NCI-H2107 (cell line): ENCODE results near the gene ELMOD3.
"Not testable (repeated sequence)": the region's sequence is repeated elsewhere in the genome, so short reads cannot be mapped to it uniquely, and the experiment has no call there.

Source experiments
- DNase-seq: peaks from one replicate; lab custom pipeline; 2025; lab: John Stamatoyannopoulos, UW

Gene ELMOD3

DNA sequence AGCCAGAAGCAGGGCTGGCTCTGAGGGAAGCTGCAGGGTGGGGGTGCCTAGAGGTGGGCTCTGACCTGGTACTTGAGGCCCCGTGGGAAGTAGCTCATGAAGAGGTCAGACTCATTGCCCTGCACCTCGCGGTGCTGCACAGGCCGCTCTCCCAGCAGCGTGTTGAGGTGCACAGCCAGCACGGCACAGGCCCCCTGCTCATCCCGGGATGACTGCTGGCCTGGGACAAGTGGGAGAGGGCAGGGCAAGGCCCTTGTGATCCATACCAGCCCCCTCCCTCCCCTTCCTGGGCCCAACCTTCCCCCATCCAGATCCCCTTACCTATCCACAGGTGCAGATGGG lies 46.9 kb downstream of the ELMOD3 start:
- no peak for DNase-seq

GRCh38 chr2:85401844-85402243 lies 47.3 kb downstream of the ELMOD3 start:
- DNase-seq, result no peak

GRCh38 chr2:85405201-85406059 lies 50.9 kb downstream of the ELMOD3 start:
- DNase-seq, result no peak

DNA sequence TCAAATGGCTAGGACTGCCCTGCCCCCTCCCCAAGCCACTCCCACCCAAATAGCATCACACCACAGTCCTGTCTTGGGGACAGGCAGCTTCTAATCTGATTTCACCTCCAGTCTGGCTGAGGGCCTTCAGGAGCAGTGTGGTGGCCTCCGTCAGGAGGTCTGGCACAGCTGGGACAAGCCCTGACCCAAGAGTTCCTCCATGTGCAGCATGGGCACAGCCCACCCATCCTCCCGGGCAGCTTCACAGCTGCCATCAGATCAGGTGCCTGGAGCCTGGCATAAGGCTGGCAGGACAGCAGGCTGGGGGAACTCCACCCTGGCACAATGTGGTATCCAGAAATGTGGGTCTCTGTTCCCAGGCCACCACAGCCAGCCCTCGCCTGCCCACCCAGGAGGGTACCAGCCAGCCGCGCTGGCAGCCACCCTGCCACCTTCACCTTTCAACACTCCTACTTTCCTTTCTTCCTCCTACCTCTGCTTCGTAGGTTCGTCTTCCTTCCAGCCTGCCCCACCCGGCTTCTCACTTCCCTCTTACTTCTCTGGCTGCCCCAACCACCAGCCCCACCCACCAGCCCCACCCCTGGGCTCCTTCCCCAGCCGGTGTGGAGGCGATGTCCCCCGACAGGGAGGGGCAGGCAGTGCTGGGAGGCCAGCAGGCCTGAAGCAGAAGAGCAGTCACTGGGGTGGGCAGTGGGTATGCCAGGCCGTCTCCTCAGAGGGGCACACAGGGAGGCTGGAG lies 55.4 kb downstream of the ELMOD3 start, which contains the start of gene CAPG:
CAPG (minus strand) TSS at position 522 of the 739 bp plus-strand sequence. CDS start 8,221 bp downstream, outside the sequence.
- DNase-seq, result no peak

GRCh38 chr2:85410584-85411404 lies 56.2 kb downstream of the ELMOD3 start:
- DNase-seq, result no peak

DNA sequence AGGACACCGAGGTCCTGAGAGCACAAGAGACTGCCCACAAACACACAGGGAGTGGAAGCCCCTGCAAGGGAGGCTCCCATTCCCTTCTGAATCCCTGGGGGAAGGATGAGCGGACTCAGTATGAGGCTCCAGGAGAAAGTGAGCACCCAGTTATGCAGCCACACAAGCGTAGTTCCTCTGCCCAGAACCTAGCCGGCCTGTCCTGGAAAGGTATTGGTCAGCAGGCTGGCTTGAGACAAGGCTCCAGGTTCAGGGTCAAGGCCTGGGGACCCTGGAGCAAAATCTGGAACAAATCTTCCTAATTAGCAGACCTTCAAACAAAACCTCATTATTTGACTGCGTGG lies 56.8 kb downstream of the ELMOD3 start:
- DNase-seq, result no peak

DNA sequence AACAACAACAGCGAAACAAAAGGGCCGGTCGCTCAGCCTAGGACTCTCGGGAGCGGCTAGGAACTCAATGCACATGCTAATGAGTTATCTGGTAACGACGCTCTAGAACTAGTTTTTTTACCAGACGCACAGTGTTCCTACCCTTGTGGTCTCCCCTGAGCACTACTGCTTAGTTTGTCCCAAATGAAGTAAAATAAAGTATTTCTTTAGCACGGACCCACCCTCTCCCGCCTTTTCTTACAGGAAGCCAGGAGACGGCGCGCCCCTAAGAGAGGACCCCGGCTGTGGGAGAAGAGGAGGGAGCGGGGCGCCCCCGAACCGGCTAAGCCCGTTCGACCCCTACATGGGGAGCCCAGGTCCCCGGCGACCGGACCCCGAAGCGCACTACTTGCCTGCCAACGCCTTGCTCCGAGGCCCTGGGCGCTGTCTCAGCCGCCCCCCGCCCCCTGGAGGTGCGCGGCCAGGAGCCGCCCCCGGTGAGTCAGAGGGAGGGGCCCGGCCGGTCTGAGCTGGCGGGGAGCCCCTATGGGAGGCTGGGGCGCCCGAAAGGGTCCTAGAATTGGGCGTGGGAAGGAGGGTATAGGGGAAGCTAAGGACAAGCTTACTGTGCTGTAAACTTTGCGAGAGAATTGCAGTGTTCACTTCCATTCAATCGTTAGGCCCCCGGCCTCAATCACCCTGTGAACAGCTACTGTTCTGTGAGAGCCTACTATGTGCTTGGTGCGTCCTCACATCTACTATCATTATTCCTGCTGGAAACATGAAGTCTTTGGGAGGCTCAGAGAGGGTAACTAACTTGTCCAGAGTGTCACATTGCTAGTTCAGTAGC lies 59.2 kb downstream of the ELMOD3 start:
- no peak for DNase-seq

DNA sequence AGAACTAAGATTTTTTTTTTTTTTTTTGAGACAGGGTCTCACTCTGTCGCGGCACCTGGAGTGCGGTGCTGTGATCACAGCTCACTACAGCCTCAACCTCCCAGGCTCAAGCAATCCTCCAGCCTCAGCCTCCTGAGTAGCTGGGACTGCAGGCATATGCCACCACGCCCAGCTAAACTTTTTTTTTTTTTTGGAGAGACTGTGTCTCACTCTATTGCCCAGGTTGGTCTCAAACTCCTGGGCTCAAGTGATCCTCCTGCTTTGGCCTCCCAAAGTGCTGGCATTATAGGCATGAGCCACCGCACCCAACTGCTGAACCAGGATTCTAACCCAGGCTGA lies 59.8 kb downstream of the ELMOD3 start:
- not testable (repeated sequence) for DNase-seq

- DNase-seq, result no peak
These were observed 60.4 kb downstream of the ELMOD3 start for GRCh38 chr2:85414761-85415553.

GRCh38 chr2:85415980-85416650 lies 61.5 kb downstream of the ELMOD3 start:
- DNase-seq, result no peak

- peak; percentile 60 for DNase-seq
These were observed 63.8 kb downstream of the ELMOD3 start, which contains the start of gene SH2D6 for GRCh38 chr2:85418132-85419008. SH2D6 (plus strand) TSS chr2:85418714; CDS start chr2:85429466, 10,752 bp downstream.

DNA sequence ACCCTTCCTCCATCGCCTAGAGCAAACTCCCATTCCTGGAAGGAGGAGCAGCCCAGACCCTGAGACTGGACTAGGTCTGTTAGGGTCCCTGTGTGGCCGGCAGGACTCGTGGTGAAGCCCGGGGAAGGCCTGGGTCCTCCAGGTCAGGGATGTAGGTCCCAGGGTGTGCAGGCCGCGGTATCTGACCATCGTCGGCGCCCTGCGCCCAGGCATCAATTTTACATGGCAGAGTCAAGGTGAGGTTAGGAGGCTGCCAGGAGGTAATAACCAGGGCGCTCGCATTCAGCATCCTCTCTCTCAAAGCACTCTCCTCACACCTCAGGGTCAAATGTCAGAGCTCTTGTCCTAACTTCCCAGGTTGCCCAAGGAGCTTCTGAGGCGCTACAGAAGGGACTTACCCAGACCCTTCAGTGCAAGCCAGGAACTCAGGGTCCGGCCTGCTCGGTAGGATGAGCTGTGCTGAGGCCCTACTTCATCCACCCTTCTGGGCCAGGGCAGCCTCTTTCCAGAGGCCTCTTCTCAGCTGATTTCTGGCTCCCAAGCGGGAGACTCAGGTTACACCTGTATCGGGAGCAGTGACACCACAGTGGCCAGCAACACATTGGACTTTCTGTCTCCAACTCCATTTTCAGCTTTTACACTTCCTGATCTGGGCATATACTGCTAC lies 64.6 kb downstream of the ELMOD3 start:
- DNase-seq, result no peak

GRCh38 chr2:85420536-85421259 lies 66.1 kb downstream of the ELMOD3 start:
- peak; percentile 79 for DNase-seq

DNA sequence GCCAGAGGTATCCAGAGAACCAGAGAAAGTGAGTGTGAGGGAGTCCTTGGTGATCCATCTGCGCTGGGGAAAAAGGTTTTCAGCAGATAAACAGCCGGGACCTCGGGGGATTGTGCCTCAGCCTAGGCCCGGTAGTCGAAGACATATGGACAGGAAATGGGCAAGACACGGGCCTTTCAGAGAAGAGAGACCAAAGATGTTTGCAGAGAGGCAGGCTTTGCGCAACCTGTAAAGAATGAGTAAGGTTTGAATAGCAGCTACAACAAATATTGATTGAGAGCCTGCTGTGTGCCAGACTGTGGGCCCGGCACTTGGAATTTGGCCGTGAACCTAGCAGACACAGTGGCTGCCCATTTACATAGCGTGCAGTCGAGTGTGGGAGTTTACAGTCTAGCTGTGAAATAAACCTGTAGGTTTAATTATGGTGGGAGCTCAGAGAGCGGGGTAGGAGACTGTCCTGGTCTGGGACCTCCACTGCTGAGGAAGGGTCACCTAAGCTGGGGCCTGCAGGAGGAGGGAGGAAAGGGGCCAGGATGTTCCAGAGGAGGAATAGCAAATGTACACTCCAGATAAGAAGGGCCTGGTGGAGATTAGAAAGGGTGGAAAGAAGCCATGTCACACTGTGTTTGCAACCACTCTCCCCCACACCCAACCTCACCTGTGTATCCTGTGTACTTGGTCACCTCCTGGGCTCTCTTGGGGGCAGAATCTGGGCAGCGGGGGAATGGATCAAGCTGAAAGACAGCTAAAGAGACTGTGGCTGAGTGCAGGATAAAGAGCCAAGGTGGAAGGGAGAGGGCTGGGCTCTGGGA lies 66.9 kb downstream of the ELMOD3 start:
- DNase-seq, result no peak

DNA sequence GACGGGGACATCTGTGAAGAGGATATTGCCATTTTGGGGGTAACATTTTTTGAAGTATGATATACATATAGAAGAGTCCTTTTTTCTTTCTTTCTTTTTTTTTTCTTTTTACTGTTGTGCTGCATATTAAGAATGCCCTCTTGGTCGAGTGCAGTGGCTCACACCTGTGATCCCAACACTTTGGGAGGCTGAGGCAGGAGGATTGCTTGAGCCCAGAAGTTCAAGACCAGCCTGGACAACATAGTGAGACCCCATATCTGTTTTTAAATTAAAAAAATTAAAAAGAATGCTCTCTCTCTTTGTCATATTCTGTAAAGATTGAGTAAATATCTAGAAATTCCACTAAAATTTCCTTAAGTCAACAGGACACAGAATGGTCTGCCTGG lies 67.5 kb downstream of the ELMOD3 start:
- DNase-seq, result no peak

DNA sequence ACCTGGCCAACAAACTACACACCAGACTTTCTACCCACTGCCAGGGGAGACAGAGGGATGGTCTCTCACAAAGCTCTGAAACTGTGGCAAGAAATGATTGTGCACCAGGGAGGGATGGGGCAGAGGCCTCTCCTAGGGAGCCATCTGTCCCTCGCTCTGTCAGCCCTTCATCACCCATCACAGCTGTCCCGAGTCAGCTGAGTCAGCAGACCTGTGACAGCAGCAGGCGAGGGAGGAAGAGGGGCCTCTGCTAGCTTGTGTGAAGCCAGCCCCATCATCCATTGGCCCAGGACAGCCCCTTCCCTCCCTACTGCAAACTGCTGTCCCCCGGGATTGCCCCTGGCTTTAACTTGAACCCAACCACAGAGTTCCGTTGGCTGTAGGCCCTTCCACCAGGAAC lies 69.0 kb downstream of the ELMOD3 start:
- DNase-seq, result no peak

DNA sequence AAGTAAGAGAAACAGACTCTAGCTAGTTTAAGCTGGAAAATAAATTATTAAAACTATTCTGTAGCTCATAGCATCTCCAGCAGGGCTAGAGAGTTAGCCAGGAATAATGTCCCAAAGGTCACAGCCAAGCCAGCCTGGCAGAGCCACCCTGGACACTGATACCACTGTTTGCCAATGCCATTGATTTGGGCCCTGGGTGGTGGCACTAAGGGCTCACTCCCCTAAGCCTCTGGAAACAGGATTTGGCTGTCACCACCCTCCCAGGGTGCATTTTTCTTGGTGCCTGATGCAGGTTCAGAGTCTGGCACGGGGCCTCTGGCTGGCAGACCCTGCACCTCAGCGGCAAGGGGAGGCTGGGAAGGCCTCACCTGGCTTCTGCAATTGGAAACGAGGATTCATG lies 71.0 kb downstream of the ELMOD3 start:
- no peak for DNase-seq
